Caco-2 (cell line): Measurements from ENCODE around the gene FADS6. TPM values are rescaled to one million over a fixed set of nuclear protein-coding genes. Genes with fewer than 3 reads are reported as not detected.

Experiments
- BruUV-seq: library from RNA; stranded (reverse); fragments of 400-500 nt; replicated peaks from 2 replicates; lab custom pipeline; 2021; lab: Mats Ljungman, UMichigan
- CTCF ChIA-PET: fragments of 300-600 bp; sonication (Branson Sonifier 250); formaldehyde crosslinking; loops from one replicate; lab custom pipeline; 2022; ENCODE audit warnings: antibody characterized with exemption; lab: Charles Lee
- POLR2A ChIA-PET: fragments of 300-600 bp; sonication (Branson Sonifier 250); formaldehyde crosslinking; loops from one replicate; lab custom pipeline; 2022; ENCODE audit warnings: antibody characterized with exemption; lab: Charles Lee
- DNase-seq, 2 experiments: peaks; one replicate each; pipeline versions ENCODE4 v3.0.0 to v3.0.0-alpha.2; 2020 to 2022
- H3K27me3 ChIP-seq: replicated peaks from 2 replicates; pipeline ENCODE4 v1.6.0; 2011; ENCODE audit warnings: low read length; ENCODE audit not compliant: control insufficient read depth, insufficient read depth
- H3K36me3 ChIP-seq: 2 replicates; pipeline ENCODE4 v1.5.1; 2011; ENCODE audit warnings: low read length; ENCODE audit not compliant: control insufficient read depth, insufficient read depth
- H3K4me1 ChIP-seq: fragments of 250-450 bp; sonication (Bioruptor Pico); 2 replicates; pipeline ENCODE4 v1.5.1; 2020; ENCODE audit warnings: mild to moderate bottlenecking
- H3K4me3 ChIP-seq: 2 replicates; pipeline ENCODE4 v1.5.1; 2011; ENCODE audit warnings: low read depth, mild to moderate bottlenecking, control low read depth, low read length
- H3K9me3 ChIP-seq: fragments of 250-450 bp; sonication (Bioruptor Pico); 2 replicates; pipeline ENCODE4 v1.5.1; 2020; ENCODE audit warnings: mild to moderate bottlenecking, moderate library complexity
- H3K27ac Mint-ChIP-seq: one replicate; pipeline ENCODE4 v1.8.0; 2022; ENCODE audit warnings: mixed read lengths; ENCODE audit not compliant: unreplicated experiment
- H3K27me3 Mint-ChIP-seq: one replicate; pipeline ENCODE4 v1.8.0; 2022; ENCODE audit warnings: mixed read lengths; ENCODE audit not compliant: insufficient read depth, unreplicated experiment
- H3K36me3 Mint-ChIP-seq: one replicate; pipeline ENCODE4 v1.8.0; 2022; ENCODE audit warnings: mild to moderate bottlenecking, mixed read lengths; ENCODE audit not compliant: insufficient read depth, unreplicated experiment
- H3K4me1 Mint-ChIP-seq: one replicate; pipeline ENCODE4 v1.8.0; 2022; ENCODE audit warnings: low read depth, mixed read lengths; ENCODE audit not compliant: unreplicated experiment
- H3K4me3 Mint-ChIP-seq: one replicate; pipeline ENCODE4 v1.8.0; 2022; ENCODE audit warnings: mild to moderate bottlenecking, moderate library complexity, mixed read lengths; ENCODE audit not compliant: unreplicated experiment
- H3K9me3 Mint-ChIP-seq: one replicate; pipeline ENCODE4 v1.8.0; 2022; ENCODE audit warnings: mixed read lengths; ENCODE audit not compliant: unreplicated experiment
- CTCF ChIP-seq, 2 experiments: fragments of 200-600 bp in 1 of 2; IDR thresholded peaks; 1 replicate in 1 of 2; 2 replicates in 1 of 2; pipeline versions ENCODE4 v1.5.1 to v1.8.0; 2011 to 2022; ENCODE audit warnings: antibody characterized with exemption in 1 of 2, control low read depth in 1 of 2, inconsistent platforms in 1 of 2, low read depth in 1 of 2, low read length in 1 of 2, mild to moderate bottlenecking in 1 of 2, moderate library complexity in 1 of 2; ENCODE audit not compliant: insufficient read depth in 1 of 2, severe bottlenecking in 1 of 2, unreplicated experiment in 1 of 2
- intact Hi-C: fragments of 100-400 bp; cut with micrococcal nuclease; formaldehyde crosslinking; loops from one replicate; pipeline ENCODE4 v1.10.0; 2022; ENCODE audit not compliant: unreplicated experiment
- total RNA-seq: library from RNA; stranded (reverse); gene quantifications from 2 replicates; pipeline ENCODE4 v1.2.3, GENCODE V29; 2022

FADS6 gene
- total RNA-seq, 1 experiment from 2014 or later: 2.6 TPM

- ChIA-PET POLR2A (no interaction called here), CTCF (no interaction called here)
- Histone ChIP-seq H3K9me3 (no peaks in the 10 kb centered on the region), H3K4me1 (no peaks in the 10 kb centered on the region), H3K36me3 (no peaks in the 10 kb centered on the region), H3K4me3 (no peak overlapping the region), H3K27me3 (no peaks in the 10 kb centered on the region; the same call in 1 of the 2 replicates)
- intact Hi-C loops: no loop called here
- Mint-ChIP-seq H3K4me3 (no peak overlapping the region), H3K4me1 (no peaks in the 10 kb centered on the region), H3K27ac (no peak overlapping the region), H3K27me3 (peaks cover 15% of the 10 kb centered on the region), H3K9me3 (no peaks in the 10 kb centered on the region), H3K36me3 (no peaks in the 10 kb centered on the region)
- TF ChIP-seq CTCF (IDR thresholded peaks at IDR 0.05; ENCODE audit: insufficient read depth in 1 of 2, low read depth in 1 of 2, low read length in 1 of 2, severe bottlenecking in 1 of 2, unreplicated experiment in 1 of 2): no peak
- DNase-seq: no peak
- BruUV-seq: no TSS peak
Measured at GRCh38 chr17:74930535-74931036, 37.2 kb upstream of the FADS6 start.

GRCh38 chr17:74928786-74929185, 35.4 kb upstream of the FADS6 start:
- Histone ChIP-seq H3K27me3 (no peaks in the 10 kb centered on the region; the same call in 1 of the 2 replicates), H3K4me1 (peaks cover 4% of the 10 kb centered on the region; the same call in 1 of the 2 replicates), H3K9me3 (no peaks in the 10 kb centered on the region), H3K36me3 (no peaks in the 10 kb centered on the region), H3K4me3 (no peak overlapping the region)
- no peak for DNase-seq
- BruUV-seq: no TSS peak
- Mint-ChIP-seq H3K4me1 (no peaks in the 10 kb centered on the region), H3K27me3 (peaks cover 21% of the 10 kb centered on the region), H3K36me3 (no peaks in the 10 kb centered on the region), H3K9me3 (no peaks in the 10 kb centered on the region), H3K4me3 (no peak overlapping the region), H3K27ac (no peak overlapping the region)
- no peak for TF ChIP-seq CTCF (IDR thresholded peaks at IDR 0.05; ENCODE audit: insufficient read depth in 1 of 2, low read depth in 1 of 2, low read length in 1 of 2, severe bottlenecking in 1 of 2, unreplicated experiment in 1 of 2)
- intact Hi-C loops: no loop called here
- POLR2A ChIA-PET: no interaction called here
- CTCF ChIA-PET: interaction anchor here (0.6 kb wide), 1 partner anchor 42 kb away, joined by 3 read pairs; no protein-coding TSS in a partner anchor

- TF ChIP-seq CTCF (IDR thresholded peaks at IDR 0.05; ENCODE audit: insufficient read depth in 1 of 2, low read depth in 1 of 2, low read length in 1 of 2, severe bottlenecking in 1 of 2, unreplicated experiment in 1 of 2): no peak
- Mint-ChIP-seq H3K4me3 (no peak overlapping the region), H3K36me3 (no peaks in the 10 kb centered on the region), H3K4me1 (no peaks in the 10 kb centered on the region), H3K27ac (no peak overlapping the region), H3K9me3 (no peaks in the 10 kb centered on the region), H3K27me3 (peaks cover 25% of the 10 kb centered on the region)
- ChIA-PET POLR2A (no interaction called here), CTCF (interaction anchor here (0.6 to 4.3 kb wide), 6 partner anchors 12 to 88 kb away, joined by 3 to 46 read pairs (median 7); partner anchors contain the start of genes FDXR and MRPL58)
- Histone ChIP-seq H3K4me1 (peaks cover 6% of the 10 kb centered on the region; the same call in 1 of the 2 replicates), H3K36me3 (no peaks in the 10 kb centered on the region), H3K27me3 (peaks cover 1% of the 10 kb centered on the region; the same call in 1 of the 2 replicates), H3K4me3 (no peak overlapping the region), H3K9me3 (no peaks in the 10 kb centered on the region)
- intact Hi-C loops: no loop called here
- DNase-seq: no peak
- no TSS peak for BruUV-seq
Measured at GRCh38 chr17:74925242-74925641, 31.8 kb upstream of the FADS6 start.
